Brain microvascular endothelial cell (primary cell): ENCODE data around the gene OR51D1.

Experiments used
- DNase-seq: peaks from one replicate; pipeline ENCODE4 v3.0.0-alpha.2; 2020
- H3K27ac ChIP-seq: fragments of 250-450 bp; sonication (Bioruptor Pico); 2 replicates; pipeline ENCODE4 v1.5.1; 2020; ENCODE audit warnings: mild to moderate bottlenecking, moderate library complexity
- H3K27me3 ChIP-seq: fragments of 250-450 bp; sonication (Bioruptor Pico); replicated peaks from 2 replicates; pipeline ENCODE4 v1.5.1; 2020; ENCODE audit warnings: mild to moderate bottlenecking
- H3K36me3 ChIP-seq: fragments of 250-450 bp; sonication (Bioruptor Pico); replicated peaks from 2 replicates; pipeline ENCODE4 v1.5.1; 2020; ENCODE audit warnings: mild to moderate bottlenecking
- H3K4me3 ChIP-seq: 2 replicates; pipeline ENCODE4 v1.5.1; 2011; ENCODE audit warnings: low read depth, mild to moderate bottlenecking, control low read depth, low read length, moderate library complexity
- CTCF ChIP-seq: IDR thresholded peaks from 2 replicates; pipeline ENCODE4 v1.5.1; 2011; ENCODE audit warnings: low read depth, mild to moderate bottlenecking, moderate library complexity, low read length, control low read depth, inconsistent platforms; ENCODE audit errors: missing control alignments
- in situ Hi-C: cut with HindIII; loops from 2 replicates; pipeline ENCODE4 v1.10.0; 2017; ENCODE audit warnings: low sequenced_read_pairs, low pct_ligation_motif_present

Gene OR51D1

GRCh38 chr11:4641501-4641900 lies 4.2 kb downstream of the OR51D1 start:
- Histone ChIP-seq H3K36me3 (no peaks in the 10 kb centered on the region), H3K27me3 (no peaks in the 10 kb centered on the region), H3K27ac (no peak overlapping the region), H3K4me3 (no peak overlapping the region)
- DNase-seq = no peak
- TF ChIP-seq CTCF = no peak
- in situ Hi-C loops = no loop called here

DNA sequence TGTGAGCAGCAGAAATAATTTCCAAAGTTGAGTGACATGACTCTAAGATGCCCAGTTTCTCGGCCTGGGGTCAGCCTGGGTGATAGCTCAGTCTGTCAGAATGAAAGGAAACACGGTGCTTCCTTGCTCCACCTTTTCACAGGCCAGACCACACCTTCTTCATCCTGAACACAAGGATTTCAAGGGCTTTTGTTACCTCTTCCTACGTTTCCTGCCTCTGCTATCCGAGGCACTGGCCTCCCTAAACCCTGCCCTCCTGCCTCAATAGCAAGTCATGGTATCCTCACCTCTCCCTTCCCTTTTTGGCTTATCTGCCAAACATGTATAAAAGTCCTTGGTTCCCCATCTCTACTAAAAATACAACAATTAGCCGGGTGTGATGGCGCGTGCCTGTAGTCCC lies 4.8 kb downstream of the OR51D1 start:
- H3K36me3 ChIP-seq = no peaks in the 10 kb centered on the region
- H3K27me3 ChIP-seq = no peaks in the 10 kb centered on the region
- in situ Hi-C loops = no loop called here
- DNase-seq = no peak
- H3K4me3 ChIP-seq = no peak overlapping the region
- TF ChIP-seq CTCF = no peak
- H3K27ac ChIP-seq = no peak overlapping the region

- in situ Hi-C loops = no loop called here
- DNase-seq = no peak
- no peak overlapping the region for H3K27ac ChIP-seq
- no peaks in the 10 kb centered on the region for H3K36me3 ChIP-seq
- no peak for TF ChIP-seq CTCF
- H3K4me3 ChIP-seq = no peak overlapping the region
- H3K27me3 ChIP-seq = no peaks in the 10 kb centered on the region
These were observed 5.8 kb downstream of the OR51D1 start for GRCh38 chr11:4643076-4643475.

GRCh38 chr11:4643682-4644081 lies 6.4 kb downstream of the OR51D1 start, which contains the start of gene OR51E1:
OR51E1 (plus strand) TSS chr11:4643982; CDS start chr11:4652527, 8,545 bp downstream.
- no peaks in the 10 kb centered on the region for H3K36me3 ChIP-seq
- H3K27ac ChIP-seq = no peak within 1 kb of the TSS
- in situ Hi-C loops = no loop called here
- H3K4me3 ChIP-seq = no peak within 1 kb of the TSS
- no peak for DNase-seq
- no peak for TF ChIP-seq CTCF
- H3K27me3 ChIP-seq = no peaks in the 10 kb centered on the region

GRCh38 chr11:4644233-4644632 lies 7.0 kb downstream of the OR51D1 start:
- in situ Hi-C loops = no loop called here
- Histone ChIP-seq H3K27me3 (no peaks in the 10 kb centered on the region), H3K27ac (no peak overlapping the region), H3K4me3 (no peak overlapping the region), H3K36me3 (no peaks in the 10 kb centered on the region)
- no peak for DNase-seq
- TF ChIP-seq CTCF = no peak

- in situ Hi-C loops = no loop called here
- no peak for TF ChIP-seq CTCF
- Histone ChIP-seq H3K36me3 (no peaks in the 10 kb centered on the region), H3K27ac (no peak overlapping the region), H3K4me3 (no peak overlapping the region), H3K27me3 (no peaks in the 10 kb centered on the region)
- no peak for DNase-seq
These were observed 8.7 kb downstream of the OR51D1 start for GRCh38 chr11:4645974-4646373.
